Measurements from ENCODE around the gene ST3GAL6.

Gene ST3GAL6

DNA sequence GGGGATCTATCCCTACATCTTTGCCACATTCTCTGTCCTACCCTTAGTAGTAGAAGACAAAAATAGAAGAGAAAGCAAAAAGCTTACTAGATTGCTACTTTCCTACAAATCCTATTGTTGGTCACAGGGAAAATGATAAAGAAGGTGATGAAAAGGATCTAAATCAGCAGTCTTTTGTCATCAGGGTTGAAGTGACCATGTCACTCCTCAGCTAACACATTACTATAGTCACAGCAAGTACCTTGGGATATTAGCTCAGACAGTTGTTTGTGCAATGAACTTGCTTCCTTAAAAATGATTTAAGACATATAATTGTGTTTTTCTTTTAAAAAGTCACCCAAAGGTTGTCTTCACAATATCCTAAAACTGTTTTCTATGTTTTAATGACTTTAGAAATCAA is 6.3 kb downstream of the ST3GAL6 start:
- H3F3A ChIP-seq (ENCODE audit: insufficient read depth, low read length): no peaks in the 10 kb centered on the region
- H2AFZ ChIP-seq (ENCODE audit: low read length): no peak overlapping the region
- no peaks in the 10 kb centered on the region for H3K36me3 ChIP-seq (ENCODE audit: insufficient read depth, low read length)
- TF ChIP-seq EZH2 (IDR thresholded peaks at IDR 0.05; ENCODE audit: borderline replicate concordance, low read length): no peak
- TF ChIP-seq, protein P1, sequence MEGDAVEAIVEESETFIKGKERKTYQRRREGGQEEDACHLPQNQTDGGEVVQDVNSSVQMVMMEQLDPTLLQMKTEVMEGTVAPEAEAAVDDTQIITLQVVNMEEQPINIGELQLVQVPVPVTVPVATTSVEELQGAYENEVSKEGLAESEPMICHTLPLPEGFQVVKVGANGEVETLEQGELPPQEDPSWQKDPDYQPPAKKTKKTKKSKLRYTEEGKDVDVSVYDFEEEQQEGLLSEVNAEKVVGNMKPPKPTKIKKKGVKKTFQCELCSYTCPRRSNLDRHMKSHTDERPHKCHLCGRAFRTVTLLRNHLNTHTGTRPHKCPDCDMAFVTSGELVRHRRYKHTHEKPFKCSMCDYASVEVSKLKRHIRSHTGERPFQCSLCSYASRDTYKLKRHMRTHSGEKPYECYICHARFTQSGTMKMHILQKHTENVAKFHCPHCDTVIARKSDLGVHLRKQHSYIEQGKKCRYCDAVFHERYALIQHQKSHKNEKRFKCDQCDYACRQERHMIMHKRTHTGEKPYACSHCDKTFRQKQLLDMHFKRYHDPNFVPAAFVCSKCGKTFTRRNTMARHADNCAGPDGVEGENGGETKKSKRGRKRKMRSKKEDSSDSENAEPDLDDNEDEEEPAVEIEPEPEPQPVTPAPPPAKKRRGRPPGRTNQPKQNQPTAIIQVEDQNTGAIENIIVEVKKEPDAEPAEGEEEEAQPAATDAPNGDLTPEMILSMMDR (IDR thresholded peaks at IDR 0.05; ENCODE audit: low read length): no peak
- no peak overlapping the region for H3K27ac ChIP-seq (ENCODE audit: low read depth, low read length, poor library complexity, severe bottlenecking)
- H3K4me2 ChIP-seq (ENCODE audit: low read length): no peak overlapping the region
- H4K20me1 ChIP-seq (ENCODE audit: insufficient read depth, low read length): no peaks in the 10 kb centered on the region
- H3K4me1 ChIP-seq (ENCODE audit: insufficient read depth, low read length, severe bottlenecking): no peaks in the 10 kb centered on the region
- no peak overlapping the region for H3K4me3 ChIP-seq (ENCODE audit: low read depth, low read length, poor library complexity, severe bottlenecking)
- no peaks in the 10 kb centered on the region for H3K9me3 ChIP-seq (ENCODE audit: low read length)
- no peak overlapping the region for H3K9ac ChIP-seq (ENCODE audit: low read length)
- H3K9me2 ChIP-seq (ENCODE audit: low read depth, low read length): no peaks in the 10 kb centered on the region
- H3K79me2 ChIP-seq (ENCODE audit: insufficient read depth, low read length): no peaks in the 10 kb centered on the region
- no peaks in the 10 kb centered on the region for H3K27me3 ChIP-seq (ENCODE audit: insufficient read depth, low read length)

DNA sequence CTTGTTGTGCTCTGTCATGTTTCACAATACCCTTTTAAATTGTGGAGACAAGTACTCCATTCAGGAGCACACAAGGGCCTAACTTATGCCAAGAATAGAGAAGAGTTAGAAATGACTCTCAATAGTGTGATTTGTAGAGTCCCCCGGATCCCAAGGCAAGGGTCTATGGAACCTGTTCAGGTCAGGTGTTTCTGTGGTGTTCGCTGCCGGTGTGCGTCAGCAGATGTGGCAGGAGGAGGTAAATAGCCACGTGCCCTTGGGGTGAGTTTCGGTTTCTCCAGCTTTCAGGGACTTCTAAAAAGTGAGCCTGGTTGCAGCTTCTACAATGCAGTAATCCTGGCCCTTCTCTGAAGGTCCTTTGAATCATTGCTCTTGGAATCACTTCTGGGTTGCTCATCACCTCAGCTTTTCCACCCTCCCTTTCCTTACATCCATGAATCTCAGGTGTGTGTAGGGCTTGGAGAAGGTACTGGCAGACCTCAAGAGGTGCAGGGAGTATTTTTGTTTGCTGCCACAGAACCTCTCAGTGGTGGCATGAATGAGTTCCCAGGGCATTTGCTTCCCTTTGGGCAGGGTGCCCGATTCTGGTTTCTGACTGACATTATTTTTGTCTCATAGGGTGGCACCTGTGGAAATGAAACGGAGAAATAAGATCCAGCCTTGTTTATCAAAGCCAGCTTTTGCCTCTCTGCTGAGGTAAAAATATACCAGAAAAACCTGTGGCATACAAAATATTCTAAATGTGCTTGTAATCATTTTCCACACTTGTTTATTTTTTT is 7.3 kb downstream of the ST3GAL6 start:
- Histone ChIP-seq H3F3A (ENCODE audit: insufficient read depth, low read length) (no peaks in the 10 kb centered on the region), H3K9me3 (ENCODE audit: low read length) (no peaks in the 10 kb centered on the region), H2AFZ (ENCODE audit: low read length) (no peak overlapping the region), H3K27me3 (ENCODE audit: insufficient read depth, low read length) (no peaks in the 10 kb centered on the region), H3K4me2 (ENCODE audit: low read length) (no peak overlapping the region), H3K4me3 (ENCODE audit: low read depth, low read length, poor library complexity, severe bottlenecking) (no peak overlapping the region), H3K27ac (ENCODE audit: low read depth, low read length, poor library complexity, severe bottlenecking) (no peak overlapping the region), H3K9me2 (ENCODE audit: low read depth, low read length) (no peaks in the 10 kb centered on the region), H3K4me1 (ENCODE audit: insufficient read depth, low read length, severe bottlenecking) (no peaks in the 10 kb centered on the region), H3K9ac (ENCODE audit: low read length) (no peak overlapping the region), H3K79me2 (ENCODE audit: insufficient read depth, low read length) (no peaks in the 10 kb centered on the region), H4K20me1 (ENCODE audit: insufficient read depth, low read length) (no peaks in the 10 kb centered on the region), H3K36me3 (ENCODE audit: insufficient read depth, low read length) (no peaks in the 10 kb centered on the region)
- TF ChIP-seq, protein P1 (IDR thresholded peaks at IDR 0.05; ENCODE audit: low read length): no peak
- no peak for TF ChIP-seq EZH2 (IDR thresholded peaks at IDR 0.05; ENCODE audit: borderline replicate concordance, low read length)

DNA sequence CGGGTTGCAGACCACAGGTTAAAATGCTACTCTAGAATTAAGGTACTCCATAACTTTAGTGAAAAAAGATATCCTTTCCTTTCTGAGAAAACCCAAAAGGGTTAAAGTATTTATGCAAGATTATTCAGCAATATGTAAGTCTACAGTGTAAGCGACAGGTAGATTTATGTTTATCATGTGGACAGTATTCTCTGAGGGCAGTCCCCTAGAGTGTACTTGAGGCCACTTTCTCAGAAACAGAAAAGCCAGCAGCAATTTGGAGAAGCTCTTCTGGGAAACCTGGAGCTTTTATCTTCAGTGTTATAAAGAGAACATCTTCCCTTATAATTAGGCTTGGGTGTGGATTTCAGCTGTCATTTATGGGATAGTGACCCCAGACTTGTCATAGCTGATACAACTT is 8.9 kb downstream of the ST3GAL6 start:
- H3K27me3 ChIP-seq (ENCODE audit: insufficient read depth, low read length): no peaks in the 10 kb centered on the region
- no peaks in the 10 kb centered on the region for H4K20me1 ChIP-seq (ENCODE audit: insufficient read depth, low read length)
- H3K4me3 ChIP-seq (ENCODE audit: low read depth, low read length, poor library complexity, severe bottlenecking): no peak overlapping the region
- no peak overlapping the region for H3K27ac ChIP-seq (ENCODE audit: low read depth, low read length, poor library complexity, severe bottlenecking)
- no peaks in the 10 kb centered on the region for H3K9me3 ChIP-seq (ENCODE audit: low read length)
- H3K4me1 ChIP-seq (ENCODE audit: insufficient read depth, low read length, severe bottlenecking): no peaks in the 10 kb centered on the region
- H3K9ac ChIP-seq (ENCODE audit: low read length): no peak overlapping the region
- H3K36me3 ChIP-seq (ENCODE audit: insufficient read depth, low read length): no peaks in the 10 kb centered on the region
- no peak overlapping the region for H2AFZ ChIP-seq (ENCODE audit: low read length)
- TF ChIP-seq, protein P1 (IDR thresholded peaks at IDR 0.05; ENCODE audit: low read length): no peak
- no peak for TF ChIP-seq EZH2 (IDR thresholded peaks at IDR 0.05; ENCODE audit: borderline replicate concordance, low read length)
- no peak overlapping the region for H3K4me2 ChIP-seq (ENCODE audit: low read length)
- no peaks in the 10 kb centered on the region for H3K79me2 ChIP-seq (ENCODE audit: insufficient read depth, low read length)
- H3F3A ChIP-seq (ENCODE audit: insufficient read depth, low read length): no peaks in the 10 kb centered on the region
- H3K9me2 ChIP-seq (ENCODE audit: low read depth, low read length): no peaks in the 10 kb centered on the region
